Thoracic aorta endothelial cell (primary cell): ENCODE measurements around the gene NLRP13. TPM values are rescaled to one million over a fixed set of nuclear protein-coding genes. Genes with fewer than 3 reads are reported as not detected.

Experiments
- total RNA-seq: library from RNA; depleted of rRNA; stranded (reverse); fragments of >200 nt; gene quantifications from 2 replicates; pipeline ENCODE4 v1.2.3, GENCODE V29; 2012

Gene NLRP13, protein sequence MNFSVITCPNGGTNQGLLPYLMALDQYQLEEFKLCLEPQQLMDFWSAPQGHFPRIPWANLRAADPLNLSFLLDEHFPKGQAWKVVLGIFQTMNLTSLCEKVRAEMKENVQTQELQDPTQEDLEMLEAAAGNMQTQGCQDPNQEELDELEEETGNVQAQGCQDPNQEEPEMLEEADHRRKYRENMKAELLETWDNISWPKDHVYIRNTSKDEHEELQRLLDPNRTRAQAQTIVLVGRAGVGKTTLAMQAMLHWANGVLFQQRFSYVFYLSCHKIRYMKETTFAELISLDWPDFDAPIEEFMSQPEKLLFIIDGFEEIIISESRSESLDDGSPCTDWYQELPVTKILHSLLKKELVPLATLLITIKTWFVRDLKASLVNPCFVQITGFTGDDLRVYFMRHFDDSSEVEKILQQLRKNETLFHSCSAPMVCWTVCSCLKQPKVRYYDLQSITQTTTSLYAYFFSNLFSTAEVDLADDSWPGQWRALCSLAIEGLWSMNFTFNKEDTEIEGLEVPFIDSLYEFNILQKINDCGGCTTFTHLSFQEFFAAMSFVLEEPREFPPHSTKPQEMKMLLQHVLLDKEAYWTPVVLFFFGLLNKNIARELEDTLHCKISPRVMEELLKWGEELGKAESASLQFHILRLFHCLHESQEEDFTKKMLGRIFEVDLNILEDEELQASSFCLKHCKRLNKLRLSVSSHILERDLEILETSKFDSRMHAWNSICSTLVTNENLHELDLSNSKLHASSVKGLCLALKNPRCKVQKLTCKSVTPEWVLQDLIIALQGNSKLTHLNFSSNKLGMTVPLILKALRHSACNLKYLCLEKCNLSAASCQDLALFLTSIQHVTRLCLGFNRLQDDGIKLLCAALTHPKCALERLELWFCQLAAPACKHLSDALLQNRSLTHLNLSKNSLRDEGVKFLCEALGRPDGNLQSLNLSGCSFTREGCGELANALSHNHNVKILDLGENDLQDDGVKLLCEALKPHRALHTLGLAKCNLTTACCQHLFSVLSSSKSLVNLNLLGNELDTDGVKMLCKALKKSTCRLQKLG
- total RNA-seq, result not detected in 2 replicates

DNA sequence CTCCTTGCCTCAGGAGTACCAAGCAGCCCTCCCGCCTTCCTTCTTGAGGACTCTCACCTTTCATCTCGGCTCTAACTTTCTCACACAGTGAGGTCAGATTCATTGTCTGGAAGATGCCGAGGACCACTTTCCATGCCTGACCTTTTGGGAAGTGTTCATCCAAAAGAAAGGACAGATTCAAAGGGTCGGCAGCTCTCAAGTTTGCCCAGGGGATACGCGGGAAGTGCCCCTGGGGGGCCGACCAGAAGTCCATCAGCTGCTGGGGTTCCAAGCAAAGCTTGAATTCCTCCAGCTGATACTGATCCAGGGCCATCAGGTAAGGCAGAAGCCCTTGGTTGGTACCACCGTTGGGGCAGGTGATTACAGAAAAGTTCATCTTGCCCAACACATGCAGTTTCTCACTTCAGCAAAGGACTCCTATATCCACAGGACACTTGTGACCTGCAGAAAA is at the start of gene NLRP13:
NLRP13 (minus strand) TSS at position 401 of the 451 bp plus-strand sequence; CDS start at position 376, 25 bp downstream.

DNA sequence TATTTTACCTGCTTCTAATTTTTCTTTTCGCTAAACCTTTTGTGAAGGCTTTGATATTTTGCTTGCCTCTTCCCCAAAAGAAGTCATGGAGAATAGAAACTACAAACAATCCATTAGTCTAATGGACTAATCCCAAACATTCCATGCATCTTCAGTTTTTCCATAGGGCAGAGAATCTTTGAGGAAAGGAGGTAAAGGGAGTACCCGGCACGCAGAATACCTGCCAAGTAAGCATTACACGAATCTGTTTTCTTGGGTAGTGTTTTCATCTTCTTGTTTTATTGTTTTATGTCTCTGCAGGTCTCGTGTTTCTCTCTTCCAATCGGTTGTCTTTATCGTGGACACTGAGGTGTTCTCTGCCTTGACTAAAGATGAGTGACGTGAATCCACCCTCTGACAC is 15.4 kb upstream of the NLRP13 start, which contains the start of gene NLRP8:
NLRP8 (plus strand) TSS at position 301 of the 400 bp plus-strand sequence.

Other genes with a start within 250 kb of the NLRP13 start
- gene NLRP9, start 193.9 kb downstream of the NLRP13 start, total RNA-seq, result not detected in 2 replicates
- gene RFPL4A, start 173.2 kb downstream of the NLRP13 start, total RNA-seq, result not detected in 2 replicates
- 0.13 TPM in 1 of 2 replicates, not detected in the other for gene RFPL4AL1, start 163.2 kb downstream of the NLRP13 start, total RNA-seq
- not detected in 2 replicates for gene NLRP11, start 100.3 kb downstream of the NLRP13 start, total RNA-seq
- gene NLRP4, start 95.8 kb downstream of the NLRP13 start, total RNA-seq, result not detected in 2 replicates
- gene NLRP8, start 15.5 kb upstream of the NLRP13 start, total RNA-seq, result not detected in 2 replicates
- gene NLRP5, start 54.4 kb upstream of the NLRP13 start, total RNA-seq, result not detected in 2 replicates
- gene ZNF787, start 189.0 kb upstream of the NLRP13 start, total RNA-seq, result 21.0 and 23.7 TPM in 2 replicates
- 12.0 and 16.5 TPM in 2 replicates for gene ZNF444, start 209.0 kb upstream of the NLRP13 start, total RNA-seq
- gene GALP, start 243.7 kb upstream of the NLRP13 start, total RNA-seq, result not detected in 2 replicates